GM19099 (cell line): ENCODE data around the gene SLC22A23.

Source experiments
- POLR2A ChIP-seq: IDR thresholded peaks from 3 replicates; pipeline ENCODE4 v1.6.1; 2011; ENCODE audit warnings: low read depth; ENCODE audit not compliant: insufficient read length; ENCODE audit errors: extremely low read depth

SLC22A23 gene

GRCh38 chr6:3251462-3252314 is 205.2 kb downstream of the SLC22A23 start:
- TF ChIP-seq POLR2A = no peak

- TF ChIP-seq POLR2A = no peak
Measured at GRCh38 chr6:3250231-3250675, 206.6 kb downstream of the SLC22A23 start.

- TF ChIP-seq POLR2A = no peak
Measured at GRCh38 chr6:3249821-3250220, 207.0 kb downstream of the SLC22A23 start.

- TF ChIP-seq POLR2A = no peak
Measured at GRCh38 chr6:3247255-3248146, 209.3 kb downstream of the SLC22A23 start.

GRCh38 chr6:3245216-3245615 is 211.6 kb downstream of the SLC22A23 start:
- TF ChIP-seq POLR2A = no peak

GRCh38 chr6:3244003-3244831 is 212.6 kb downstream of the SLC22A23 start:
- TF ChIP-seq POLR2A = no peak

GRCh38 chr6:3242768-3243167 is 214.1 kb downstream of the SLC22A23 start:
- no peak for TF ChIP-seq POLR2A

- TF ChIP-seq POLR2A = no peak
Measured at GRCh38 chr6:3240595-3240994, 216.3 kb downstream of the SLC22A23 start.

GRCh38 chr6:3239110-3239830 is 217.6 kb downstream of the SLC22A23 start:
- TF ChIP-seq POLR2A = no peak

GRCh38 chr6:3237761-3238662 is 218.8 kb downstream of the SLC22A23 start:
- no peak for TF ChIP-seq POLR2A

GRCh38 chr6:3236005-3236404 is 220.8 kb downstream of the SLC22A23 start:
- TF ChIP-seq POLR2A = no peak

GRCh38 chr6:3235486-3235885 is 221.4 kb downstream of the SLC22A23 start:
- no peak for TF ChIP-seq POLR2A

GRCh38 chr6:3233904-3234303 is 222.9 kb downstream of the SLC22A23 start:
- no peak for TF ChIP-seq POLR2A

GRCh38 chr6:3233321-3233720 is 223.5 kb downstream of the SLC22A23 start:
- TF ChIP-seq POLR2A = no peak
